A673 (cell line): ENCODE measurements around the gene SHROOM3. TPM values are rescaled to one million over a fixed set of nuclear protein-coding genes. Genes with fewer than 3 reads are reported as not detected.

Experiments used
- BruUV-seq: library from RNA; stranded (reverse); fragments of 400-500 nt; replicated peaks from 2 replicates; lab custom pipeline; 2021; lab: Mats Ljungman, UMichigan
- CTCF ChIA-PET: fragments of 300-600 bp; sonication (Branson Sonifier 250); formaldehyde crosslinking; loops from one replicate; lab custom pipeline; 2022; ENCODE audit warnings: antibody characterized with exemption; lab: Charles Lee
- POLR2A ChIA-PET: fragments of 300-600 bp; sonication (Branson Sonifier 250); formaldehyde crosslinking; loops from one replicate; lab custom pipeline; 2022; ENCODE audit warnings: antibody characterized with exemption; ENCODE audit not compliant: low non-redundant PET; lab: Charles Lee
- DNase-seq: peaks from one replicate; pipeline ENCODE4 v3.0.0-alpha.2; 2015; ENCODE audit warnings: low spot score
- H3K27ac ChIP-seq: fragments of 200-600 bp; sonication (generic); 2 replicates; pipeline ENCODE4 v1.5.1; 2016; ENCODE audit warnings: mixed run types, low read depth, mild to moderate bottlenecking, mixed read lengths, antibody characterized with exemption, low read length; ENCODE audit not compliant: poor library complexity, severe bottlenecking
- H3K27me3 ChIP-seq: fragments of 200-600 bp; sonication (generic); replicated peaks from 2 replicates; pipeline ENCODE4 v1.6.1; 2017; ENCODE audit warnings: mixed run types, low read depth, mild to moderate bottlenecking, mixed read lengths, antibody characterized with exemption, low read length; ENCODE audit not compliant: insufficient read depth, poor library complexity
- H3K36me3 ChIP-seq: fragments of 200-600 bp; sonication (generic); 2 replicates; pipeline ENCODE4 v1.6.1; 2016; ENCODE audit warnings: mixed run types, mild to moderate bottlenecking, mixed read lengths, antibody characterized with exemption, low read length; ENCODE audit not compliant: insufficient read depth, poor library complexity, severe bottlenecking
- H3K4me1 ChIP-seq: fragments of 200-600 bp; sonication (generic); 2 replicates; pipeline ENCODE4 v1.6.1; 2017; ENCODE audit warnings: mixed run types, mild to moderate bottlenecking, mixed read lengths, antibody characterized with exemption, low read length; ENCODE audit not compliant: insufficient read depth, poor library complexity, severe bottlenecking
- H3K4me3 ChIP-seq: fragments of 200-600 bp; sonication (generic); 2 replicates; pipeline ENCODE4 v1.5.1; 2016; ENCODE audit warnings: low read depth, mixed run types, mild to moderate bottlenecking, mixed read lengths, low read length; ENCODE audit not compliant: poor library complexity, severe bottlenecking
- H3K9me3 ChIP-seq: fragments of 200-600 bp; sonication (generic); 2 replicates; pipeline ENCODE4 v1.6.1; 2016; ENCODE audit warnings: mixed run types, low read depth, mild to moderate bottlenecking, mixed read lengths, antibody characterized with exemption, low read length; ENCODE audit not compliant: poor library complexity, severe bottlenecking
- EZH2 ChIP-seq: fragments of 200-600 bp; sonication (generic); IDR thresholded peaks from 2 replicates; pipeline ENCODE4 v1.6.1; 2017; ENCODE audit warnings: borderline replicate concordance, low read depth, mild to moderate bottlenecking, mixed read lengths, antibody characterized with exemption, low read length; ENCODE audit not compliant: poor library complexity, severe bottlenecking
- intact Hi-C: fragments of 100-400 bp; cut with micrococcal nuclease; formaldehyde crosslinking; loops from one replicate; pipeline ENCODE4 v1.10.0; 2022; ENCODE audit not compliant: unreplicated experiment
- total RNA-seq: library from RNA; stranded (reverse); gene quantifications from 2 replicates; pipeline ENCODE4 v1.2.3, GENCODE V29; 2021
- TF ChIP-seq, protein P1 (sequence below): fragments of 300-800, 200-600 bp; sonication (generic); conservative IDR thresholded peaks from 2 replicates; pipeline ENCODE4 v1.5.1; 2017; ENCODE audit warnings: low read depth, mild to moderate bottlenecking, antibody characterized with exemption, low read length, moderate library complexity, mixed read lengths

SHROOM3 gene
- total RNA-seq, 1 experiment from 2014 or later: 9.3 TPM

- Histone ChIP-seq H3K4me3 (no peak overlapping the region), H3K36me3 (no peaks in the 10 kb centered on the region), H3K4me1 (no peaks in the 10 kb centered on the region), H3K9me3 (no peaks in the 10 kb centered on the region), H3K27ac (no peak overlapping the region), H3K27me3 (no peaks in the 10 kb centered on the region)
- CTCF ChIA-PET: no interaction called here
- TF ChIP-seq, protein P1, sequence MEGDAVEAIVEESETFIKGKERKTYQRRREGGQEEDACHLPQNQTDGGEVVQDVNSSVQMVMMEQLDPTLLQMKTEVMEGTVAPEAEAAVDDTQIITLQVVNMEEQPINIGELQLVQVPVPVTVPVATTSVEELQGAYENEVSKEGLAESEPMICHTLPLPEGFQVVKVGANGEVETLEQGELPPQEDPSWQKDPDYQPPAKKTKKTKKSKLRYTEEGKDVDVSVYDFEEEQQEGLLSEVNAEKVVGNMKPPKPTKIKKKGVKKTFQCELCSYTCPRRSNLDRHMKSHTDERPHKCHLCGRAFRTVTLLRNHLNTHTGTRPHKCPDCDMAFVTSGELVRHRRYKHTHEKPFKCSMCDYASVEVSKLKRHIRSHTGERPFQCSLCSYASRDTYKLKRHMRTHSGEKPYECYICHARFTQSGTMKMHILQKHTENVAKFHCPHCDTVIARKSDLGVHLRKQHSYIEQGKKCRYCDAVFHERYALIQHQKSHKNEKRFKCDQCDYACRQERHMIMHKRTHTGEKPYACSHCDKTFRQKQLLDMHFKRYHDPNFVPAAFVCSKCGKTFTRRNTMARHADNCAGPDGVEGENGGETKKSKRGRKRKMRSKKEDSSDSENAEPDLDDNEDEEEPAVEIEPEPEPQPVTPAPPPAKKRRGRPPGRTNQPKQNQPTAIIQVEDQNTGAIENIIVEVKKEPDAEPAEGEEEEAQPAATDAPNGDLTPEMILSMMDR: no peak
- TF ChIP-seq EZH2: no peak
- DNase-seq: no peak
- POLR2A ChIA-PET: no interaction called here
- intact Hi-C loops: no loop called here
- BruUV-seq: no TSS peak
These were observed 100.8 kb downstream of the SHROOM3 start for GRCh38 chr4:76535603-76536372.

DNA sequence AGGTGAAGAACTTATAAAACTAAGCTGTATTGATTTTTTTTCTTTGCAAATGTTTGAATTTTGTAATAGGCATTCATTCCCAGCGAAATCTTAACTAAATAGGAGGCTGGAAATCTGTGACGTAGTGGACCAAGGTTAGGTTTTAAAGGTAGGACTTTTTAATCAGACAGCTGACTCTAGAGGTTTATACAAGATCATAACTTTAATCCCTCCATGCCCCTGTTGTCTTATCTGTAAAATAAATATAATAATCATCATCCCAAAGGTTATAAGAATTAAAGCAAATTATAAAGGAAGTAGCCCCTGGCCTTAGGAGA lies 101.3 kb downstream of the SHROOM3 start:
- H3K27me3 ChIP-seq: no peaks in the 10 kb centered on the region
- TF ChIP-seq, protein P1: no peak
- TF ChIP-seq EZH2: no peak
- ChIA-PET CTCF (no interaction called here), POLR2A (no interaction called here)
- no peak overlapping the region for H3K27ac ChIP-seq
- no peaks in the 10 kb centered on the region for H3K4me1 ChIP-seq
- H3K36me3 ChIP-seq: no peaks in the 10 kb centered on the region
- intact Hi-C loops: no loop called here
- DNase-seq: no peak
- H3K9me3 ChIP-seq: no peaks in the 10 kb centered on the region
- no peak overlapping the region for H3K4me3 ChIP-seq
- no TSS peak for BruUV-seq

DNA sequence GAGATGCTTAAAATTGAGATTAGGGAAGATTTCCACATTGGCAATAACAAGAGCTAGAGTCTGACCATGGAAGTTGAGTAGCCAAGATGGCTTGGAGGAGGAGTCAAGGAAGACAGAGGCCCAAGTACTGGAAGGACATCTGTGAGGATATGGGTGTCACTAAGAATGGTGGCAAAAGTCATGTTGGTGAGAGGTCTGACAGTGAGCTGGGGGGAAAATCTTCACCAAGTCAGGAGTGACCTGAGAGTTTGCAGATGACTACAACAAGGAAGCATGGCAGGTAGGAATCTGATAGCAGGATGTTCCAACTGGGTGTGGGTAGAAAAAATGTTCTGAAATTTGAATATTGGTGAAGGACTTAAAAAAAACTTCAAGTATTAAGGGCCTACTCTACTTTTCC lies 103.3 kb downstream of the SHROOM3 start:
- no peak overlapping the region for H3K27ac ChIP-seq
- H3K36me3 ChIP-seq: no peaks in the 10 kb centered on the region
- no peaks in the 10 kb centered on the region for H3K27me3 ChIP-seq
- POLR2A ChIA-PET: no interaction called here
- intact Hi-C loops: no loop called here
- H3K9me3 ChIP-seq: no peaks in the 10 kb centered on the region
- no TSS peak for BruUV-seq
- CTCF ChIA-PET: no interaction called here
- no peaks in the 10 kb centered on the region for H3K4me1 ChIP-seq
- no peak for TF ChIP-seq EZH2
- TF ChIP-seq, protein P1: no peak
- H3K4me3 ChIP-seq: no peak overlapping the region
- DNase-seq: no peak
